22Rv1 (cell line): Measurements from ENCODE around the gene PDIA5.

ENCODE experiments used
- ZFX ChIP-seq: fragments of 450-650 bp; IDR thresholded peaks from 2 replicates; pipeline ENCODE4 v1.6.1; 2017; ENCODE audit warnings: antibody characterized with exemption, borderline replicate concordance
- TF ChIP-seq, protein P1 (sequence below): fragments of 450-650 bp; IDR thresholded peaks from 2 replicates; pipeline ENCODE4 v1.5.1; 2017; ENCODE audit warnings: mild to moderate bottlenecking

DNA sequence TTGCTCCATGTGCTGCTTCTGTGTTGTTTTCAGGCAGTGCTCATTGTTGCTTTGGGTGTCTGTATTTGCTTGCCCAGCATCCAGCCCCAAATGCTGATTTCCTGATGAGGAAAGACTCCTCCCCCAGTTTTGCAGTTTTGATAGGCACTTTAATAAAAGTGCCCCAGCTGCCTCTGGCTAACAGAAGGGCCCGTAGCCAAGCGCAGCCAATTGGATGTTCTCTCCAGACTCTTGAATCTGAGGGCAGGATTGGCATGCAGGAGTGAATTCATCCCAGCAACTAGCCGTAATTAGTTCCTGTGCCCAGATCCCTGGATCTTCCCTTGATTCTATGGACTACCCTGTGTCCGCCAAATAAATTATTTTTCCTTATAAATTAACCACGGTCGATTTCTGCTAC is 24.4 kb upstream of the PDIA5 start:
- TF ChIP-seq, protein P1, sequence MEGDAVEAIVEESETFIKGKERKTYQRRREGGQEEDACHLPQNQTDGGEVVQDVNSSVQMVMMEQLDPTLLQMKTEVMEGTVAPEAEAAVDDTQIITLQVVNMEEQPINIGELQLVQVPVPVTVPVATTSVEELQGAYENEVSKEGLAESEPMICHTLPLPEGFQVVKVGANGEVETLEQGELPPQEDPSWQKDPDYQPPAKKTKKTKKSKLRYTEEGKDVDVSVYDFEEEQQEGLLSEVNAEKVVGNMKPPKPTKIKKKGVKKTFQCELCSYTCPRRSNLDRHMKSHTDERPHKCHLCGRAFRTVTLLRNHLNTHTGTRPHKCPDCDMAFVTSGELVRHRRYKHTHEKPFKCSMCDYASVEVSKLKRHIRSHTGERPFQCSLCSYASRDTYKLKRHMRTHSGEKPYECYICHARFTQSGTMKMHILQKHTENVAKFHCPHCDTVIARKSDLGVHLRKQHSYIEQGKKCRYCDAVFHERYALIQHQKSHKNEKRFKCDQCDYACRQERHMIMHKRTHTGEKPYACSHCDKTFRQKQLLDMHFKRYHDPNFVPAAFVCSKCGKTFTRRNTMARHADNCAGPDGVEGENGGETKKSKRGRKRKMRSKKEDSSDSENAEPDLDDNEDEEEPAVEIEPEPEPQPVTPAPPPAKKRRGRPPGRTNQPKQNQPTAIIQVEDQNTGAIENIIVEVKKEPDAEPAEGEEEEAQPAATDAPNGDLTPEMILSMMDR, result no peak
- no peak for TF ChIP-seq ZFX
